ENCODE results near the gene CD82. TPM values are rescaled to one million over a fixed set of nuclear protein-coding genes. Genes with fewer than 3 reads are reported as not detected.
A peak's percentile ranks its signal among the peaks of the same experiment; 100 is the strongest.

CD82 gene
- total RNA-seq, 1 experiment from 2014 or later, result 114 TPM

- Mint-ChIP-seq H3K36me3 (ENCODE audit: insufficient read depth, unreplicated experiment) (no peaks in the 10 kb centered on the region), H3K27ac (ENCODE audit: low read depth, unreplicated experiment) (no peak overlapping the region), H3K27me3 (ENCODE audit: insufficient read depth, unreplicated experiment) (peaks cover 14% of the 10 kb centered on the region), H3K4me1 (ENCODE audit: insufficient read depth, unreplicated experiment) (no peaks in the 10 kb centered on the region), H3K9me3 (ENCODE audit: unreplicated experiment) (no peaks in the 10 kb centered on the region), H3K4me3 (ENCODE audit: unreplicated experiment) (no peak overlapping the region)
- no peak for TF ChIP-seq CTCF (IDR thresholded peaks at IDR 0.05; ENCODE audit: unreplicated experiment)
- ChIA-PET CTCF (interaction anchor here (0.9 to 1.6 kb wide), 2 partner anchors 11 to 283 kb away, joined by 4 to 6 read pairs; no protein-coding TSS in a partner anchor), POLR2A (interaction anchor here (0.7 to 2.3 kb wide), 3 partner anchors 13 to 596 kb away, joined by 3 to 8 read pairs (median 3); no protein-coding TSS in a partner anchor)
- intact Hi-C loops (cut with micrococcal nuclease), result no loop called here
- peak; percentile 56 for DNase-seq (ENCODE audit: unreplicated experiment)
- BruUV-seq (replicated peaks), result no TSS peak
These were observed 62.7 kb downstream of the CD82 start for GRCh38 chr11:44627911-44628729.

GRCh38 chr11:44628730-44629700 lies 63.6 kb downstream of the CD82 start:
- DNase-seq (ENCODE audit: unreplicated experiment), result no peak
- POLR2A ChIA-PET, result interaction anchor here (0.7 to 1.0 kb wide), 3 partner anchors 65 to 595 kb away, joined by 3 read pairs; no protein-coding TSS in a partner anchor
- Mint-ChIP-seq H3K27me3 (ENCODE audit: insufficient read depth, unreplicated experiment) (peaks cover 14% of the 10 kb centered on the region), H3K4me3 (ENCODE audit: unreplicated experiment) (no peak overlapping the region), H3K9me3 (ENCODE audit: unreplicated experiment) (no peaks in the 10 kb centered on the region), H3K27ac (ENCODE audit: low read depth, unreplicated experiment) (no peak overlapping the region), H3K4me1 (ENCODE audit: insufficient read depth, unreplicated experiment) (no peaks in the 10 kb centered on the region), H3K36me3 (ENCODE audit: insufficient read depth, unreplicated experiment) (no peaks in the 10 kb centered on the region)
- no peak for TF ChIP-seq CTCF (IDR thresholded peaks at IDR 0.05; ENCODE audit: unreplicated experiment)
- intact Hi-C loops (cut with micrococcal nuclease), result no loop called here
- CTCF ChIA-PET, result interaction anchor here (0.6 to 1.6 kb wide), 6 partner anchors 9 to 282 kb away, joined by 3 to 7 read pairs (median 4); no protein-coding TSS in a partner anchor
- BruUV-seq (replicated peaks), result no TSS peak

- POLR2A ChIA-PET, result interaction anchor here (0.6 to 0.7 kb wide), 2 partner anchors 73 to 78 kb away, joined by 3 read pairs; no protein-coding TSS in a partner anchor
- Mint-ChIP-seq H3K36me3 (ENCODE audit: insufficient read depth, unreplicated experiment) (no peaks in the 10 kb centered on the region), H3K27ac (ENCODE audit: low read depth, unreplicated experiment) (no peak overlapping the region), H3K9me3 (ENCODE audit: unreplicated experiment) (no peaks in the 10 kb centered on the region), H3K4me1 (ENCODE audit: insufficient read depth, unreplicated experiment) (no peaks in the 10 kb centered on the region), H3K27me3 (ENCODE audit: insufficient read depth, unreplicated experiment) (peaks cover 14% of the 10 kb centered on the region), H3K4me3 (ENCODE audit: unreplicated experiment) (no peak overlapping the region)
- CTCF ChIA-PET, result interaction anchor here (0.8 to 1.6 kb wide), 4 partner anchors 10 to 281 kb away, joined by 3 to 4 read pairs (median 4); no protein-coding TSS in a partner anchor
- intact Hi-C loops (cut with micrococcal nuclease), result no loop called here
- BruUV-seq (replicated peaks), result no TSS peak
- no peak for TF ChIP-seq CTCF (IDR thresholded peaks at IDR 0.05; ENCODE audit: unreplicated experiment)
- no peak for DNase-seq (ENCODE audit: unreplicated experiment)
These were observed 64.4 kb downstream of the CD82 start for GRCh38 chr11:44629732-44630345.
